GOT3 (cell line): ENCODE data around the gene MED25.

Experiments used
- DNase-seq: peaks from one replicate; lab custom pipeline; 2025; ENCODE audit warnings: mixed read lengths; lab: John Stamatoyannopoulos, UW

MED25 gene

GRCh38 chr19:49858088-49858985 is 40.2 kb downstream of the MED25 start:
- DNase-seq, result no peak

DNA sequence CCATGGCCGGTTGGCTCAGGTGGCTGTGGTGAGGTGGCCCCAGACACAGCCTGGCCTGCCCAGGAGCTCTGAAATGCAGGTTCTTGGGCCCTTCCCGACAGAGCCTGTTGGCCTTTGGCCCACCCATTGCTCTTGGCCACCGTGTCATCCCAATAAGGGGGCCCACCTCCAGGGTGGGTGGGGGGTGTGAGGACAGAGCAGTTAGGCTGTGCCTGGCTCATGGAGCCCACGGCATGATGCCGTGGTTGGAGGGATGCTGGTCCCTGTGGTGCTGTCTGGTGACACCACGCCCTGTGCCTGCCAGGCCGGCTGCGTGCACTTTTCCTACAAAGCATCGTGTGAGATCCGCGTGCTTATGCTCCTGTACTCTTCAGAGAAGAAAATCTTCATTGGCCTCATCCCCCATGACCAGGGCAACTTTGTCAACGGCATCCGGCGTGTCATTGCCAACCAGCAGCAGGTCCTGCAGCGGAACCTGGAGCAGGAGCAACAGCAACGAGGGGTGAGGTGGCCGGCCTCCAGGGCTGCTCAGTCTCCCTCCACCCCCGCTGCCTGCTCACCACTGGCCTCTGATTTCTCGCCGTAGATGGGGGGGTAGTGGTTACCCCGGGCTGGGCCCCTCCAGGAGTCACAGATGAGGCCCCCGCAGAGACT is 41.7 kb downstream of the MED25 start:
- DNase-seq, result no peak

GRCh38 chr19:49860336-49861102 is 42.4 kb downstream of the MED25 start:
- no peak for DNase-seq

GRCh38 chr19:49861107-49861506 is 43.0 kb downstream of the MED25 start:
- DNase-seq, result no peak

DNA sequence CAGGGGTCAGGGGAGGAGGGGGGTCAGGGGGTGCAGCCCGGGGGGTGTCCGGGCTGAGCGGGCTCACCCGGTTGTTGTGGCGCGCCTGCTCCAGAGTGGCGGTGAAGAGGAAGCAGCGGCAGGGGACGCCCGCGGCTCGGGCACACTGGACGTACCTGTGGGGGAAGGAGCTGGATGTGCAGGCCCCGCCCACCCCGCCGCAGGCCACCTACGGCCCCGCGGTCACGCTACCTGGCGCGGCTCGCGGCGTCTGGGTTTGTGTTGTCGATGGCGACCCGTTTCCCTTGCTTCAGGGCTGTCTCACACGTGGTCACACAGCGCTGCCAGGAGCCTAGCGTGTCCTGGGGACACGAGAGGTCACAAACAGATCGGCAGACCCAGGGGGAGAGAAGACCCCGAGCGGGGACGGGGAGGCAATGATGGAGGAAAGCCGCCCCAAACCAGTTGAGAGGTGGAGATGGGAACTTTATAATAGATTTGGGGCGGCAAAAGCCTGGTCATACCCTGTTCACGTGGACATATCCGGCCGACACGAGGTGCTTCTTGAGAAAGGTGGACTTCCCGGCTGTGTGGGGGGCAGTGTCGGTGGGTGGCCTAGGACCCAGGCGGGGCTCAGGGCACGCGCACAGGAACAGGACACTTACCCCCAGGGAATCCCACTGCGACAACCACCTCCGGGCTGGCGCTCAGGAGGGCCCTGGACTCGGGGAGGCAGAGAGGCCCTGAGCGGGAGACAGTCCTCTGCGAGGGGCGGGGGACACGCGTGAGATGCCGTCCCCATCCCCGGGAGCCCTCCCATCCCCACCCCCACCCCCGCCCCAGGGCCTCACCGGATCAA is 43.7 kb downstream of the MED25 start:
- no peak for DNase-seq

DNA sequence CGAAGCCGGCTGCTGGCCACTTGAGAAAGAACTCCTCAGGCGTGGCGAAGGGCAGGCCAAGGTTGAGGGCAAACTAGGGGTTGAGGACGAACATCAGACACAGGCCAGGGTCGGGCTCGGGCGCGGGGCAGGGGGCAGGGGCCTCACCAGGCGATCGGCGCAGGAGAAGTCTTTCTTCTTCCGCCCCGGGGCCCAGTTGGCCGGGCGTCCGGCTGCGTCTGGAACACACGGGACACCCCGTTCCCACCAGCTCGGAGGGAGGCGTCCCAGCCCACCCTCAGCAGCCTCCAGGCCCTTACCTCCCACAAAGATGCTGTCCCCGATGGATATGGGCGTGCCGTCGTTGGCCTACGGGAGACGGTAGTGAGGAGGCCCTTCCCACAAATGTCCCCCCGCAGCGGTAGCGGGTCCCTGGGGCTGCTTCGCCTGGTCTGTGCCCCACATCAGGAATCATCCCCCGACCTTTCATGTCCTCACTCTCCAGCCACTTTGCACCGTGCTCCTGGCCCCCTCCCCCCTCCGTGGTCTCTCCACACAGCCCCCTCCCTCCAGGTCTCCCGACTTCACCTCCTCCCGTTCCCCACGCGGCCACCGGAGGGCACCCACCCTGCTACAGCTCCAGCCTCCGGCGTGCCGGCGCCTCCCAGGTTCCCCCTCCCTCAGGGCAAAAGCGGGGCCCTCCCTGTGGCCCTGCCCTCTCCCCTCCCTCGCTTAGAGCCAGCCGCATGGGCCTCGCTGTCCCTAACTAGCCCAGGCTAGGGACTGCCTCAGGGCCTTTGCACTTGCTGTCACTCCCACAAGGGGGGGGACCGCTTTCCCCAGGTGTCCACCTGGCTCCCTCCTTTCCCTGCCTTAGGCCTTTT is 44.5 kb downstream of the MED25 start:
- DNase-seq, result no peak

- no peak for DNase-seq
Observed at GRCh38 chr19:49863254-49863934, 45.3 kb downstream of the MED25 start.

DNA sequence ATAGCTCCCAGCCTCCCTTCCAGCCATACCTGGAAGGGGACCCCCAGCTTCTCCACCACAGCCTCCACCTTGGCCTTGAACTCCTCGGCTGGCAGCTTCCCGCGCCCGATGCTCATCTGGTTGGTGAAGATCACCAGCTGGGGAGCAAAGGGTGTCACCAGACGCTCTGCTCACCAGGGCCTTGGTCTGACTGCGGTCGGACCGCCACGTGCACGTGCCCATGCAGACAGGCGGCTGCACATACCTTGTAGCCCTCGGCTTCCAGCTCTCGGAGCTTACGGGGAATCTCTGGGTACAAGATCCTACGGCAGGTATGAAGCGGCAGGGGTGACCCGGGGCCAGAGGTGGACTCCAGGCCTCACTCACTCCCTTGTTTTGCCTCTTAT is 45.8 kb downstream of the MED25 start:
- no peak for DNase-seq

GRCh38 chr19:49864890-49865289 is 46.8 kb downstream of the MED25 start:
- no peak for DNase-seq

GRCh38 chr19:49866933-49867782 is 49.1 kb downstream of the MED25 start, which contains the start of gene PNKP:
PNKP (minus strand) TSS chr19:49867576; CDS start chr19:49867204, 372 bp downstream.
- peak; percentile 79 for DNase-seq

DNA sequence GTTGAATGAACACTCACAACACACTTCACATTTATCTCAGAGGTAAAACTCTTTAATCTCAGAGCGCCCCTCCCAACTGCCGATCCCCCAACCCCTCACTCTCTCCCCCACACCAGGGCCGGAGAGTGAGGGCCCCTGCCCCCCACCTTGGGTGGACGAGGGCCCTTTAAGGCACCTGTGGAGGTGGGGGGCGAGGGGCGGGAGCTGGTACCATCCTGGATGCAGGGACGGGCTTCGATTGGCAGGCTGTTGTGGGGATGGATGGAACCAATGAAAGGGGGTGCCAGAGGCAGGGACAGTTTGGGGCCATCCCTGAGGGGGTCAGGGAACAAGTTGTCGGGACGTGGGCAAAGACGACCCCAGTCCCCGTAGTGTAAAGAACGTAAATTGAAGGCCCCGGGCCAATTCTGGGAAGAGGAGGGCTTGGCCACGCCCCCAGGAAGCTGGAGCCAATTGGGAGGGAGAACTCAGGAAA is 51.0 kb downstream of the MED25 start:
- DNase-seq, result no peak

DNA sequence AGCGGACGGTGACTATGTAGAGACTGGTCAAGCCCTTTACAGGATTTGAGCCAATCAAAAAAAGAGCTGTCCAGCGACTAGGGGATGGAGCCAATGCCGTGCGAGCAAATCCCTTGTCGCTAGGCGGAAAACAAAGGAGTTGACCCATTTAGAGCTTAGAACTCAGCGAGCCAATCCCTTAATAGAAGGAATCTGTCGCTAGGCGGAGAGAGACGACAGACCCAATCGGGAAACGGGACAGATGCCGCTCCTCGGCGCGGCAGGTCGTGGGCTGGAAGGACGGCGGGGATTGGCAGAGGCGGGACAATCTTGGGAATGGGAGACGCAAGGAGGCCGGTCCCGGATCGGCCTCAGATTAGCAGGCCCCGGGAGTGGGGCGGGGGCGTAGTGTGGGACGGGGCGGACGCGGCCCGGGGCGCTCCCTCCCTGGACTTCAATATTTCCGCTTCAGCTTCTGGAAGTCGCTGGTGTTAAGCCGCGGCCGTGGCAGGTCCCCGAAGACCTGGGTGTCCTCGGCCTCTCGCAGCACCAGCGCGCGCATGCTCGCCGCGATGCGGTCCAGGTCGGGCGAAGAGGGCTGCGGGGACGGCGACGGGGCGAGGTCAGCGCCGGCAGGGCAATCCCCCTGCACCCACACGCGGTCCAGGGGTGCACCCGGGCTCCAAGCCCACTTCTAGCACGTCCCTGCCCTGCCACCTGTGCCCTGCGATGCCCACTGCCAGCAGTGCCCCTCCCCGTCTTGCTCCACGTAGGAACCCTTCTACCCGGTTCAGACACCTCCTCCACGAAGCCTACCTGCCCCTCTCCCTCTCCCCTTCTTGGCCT is 51.6 kb downstream of the MED25 start:
- peak; percentile 95 for DNase-seq

DNA sequence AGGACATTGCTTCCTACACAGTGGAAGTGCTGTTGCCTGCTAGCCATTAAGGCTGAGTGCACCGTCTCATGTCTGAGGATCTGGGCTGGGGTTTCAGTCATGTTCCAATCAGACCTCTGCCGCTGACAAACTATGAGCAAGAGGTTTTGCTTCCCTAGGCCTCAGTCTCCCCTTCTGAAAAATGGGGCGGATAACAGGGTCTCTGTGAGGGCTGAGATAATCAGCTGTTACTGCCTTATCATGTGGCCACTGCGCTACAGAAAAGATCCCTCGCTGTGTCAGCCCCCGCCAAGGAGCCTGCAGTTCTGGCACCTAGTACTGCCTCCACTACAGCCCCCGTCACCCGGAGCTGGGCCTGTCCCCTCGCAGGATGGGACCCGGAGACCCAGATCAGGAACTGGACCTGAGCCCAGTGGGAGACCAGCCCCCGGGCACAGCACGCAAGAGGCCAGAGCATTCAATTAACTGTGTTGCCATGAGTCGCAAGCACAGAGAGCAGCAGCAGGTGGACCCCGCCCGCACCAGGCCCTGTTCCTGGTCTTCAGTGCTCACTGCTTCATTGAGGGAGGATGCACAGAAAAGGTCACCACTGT is 52.3 kb downstream of the MED25 start:
- no peak for DNase-seq

DNA sequence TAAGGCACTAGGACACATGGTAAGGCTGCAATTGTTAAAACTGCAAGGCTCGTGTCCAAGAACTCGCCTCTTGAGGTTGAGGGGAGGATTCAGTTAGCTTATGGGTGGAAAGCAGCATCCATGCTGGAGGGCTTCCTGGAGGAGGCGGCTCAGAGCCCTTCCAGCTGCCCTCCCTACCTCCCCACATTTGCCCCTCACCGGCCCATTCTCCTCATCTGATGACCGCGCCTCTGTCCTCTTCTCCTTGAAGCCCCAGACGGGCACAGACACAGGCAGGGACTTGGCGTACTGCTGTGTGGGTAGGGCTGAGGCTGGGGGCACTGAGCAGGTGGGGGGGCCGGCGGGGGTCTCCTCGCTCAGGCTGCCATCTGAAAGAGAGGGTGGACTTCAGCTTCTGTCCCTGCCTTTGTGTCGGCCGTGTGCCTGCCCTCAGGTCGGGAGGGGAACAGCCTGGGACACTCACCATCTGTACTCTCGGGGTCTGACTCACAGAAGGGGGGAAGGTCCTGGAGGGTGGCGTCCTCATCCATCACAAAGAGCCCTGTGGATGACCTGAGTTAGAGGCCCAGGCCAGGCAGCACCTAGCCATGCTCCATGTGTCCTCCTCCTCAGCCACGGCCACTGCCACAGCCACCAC is 53.4 kb downstream of the MED25 start:
- DNase-seq, result no peak

DNA sequence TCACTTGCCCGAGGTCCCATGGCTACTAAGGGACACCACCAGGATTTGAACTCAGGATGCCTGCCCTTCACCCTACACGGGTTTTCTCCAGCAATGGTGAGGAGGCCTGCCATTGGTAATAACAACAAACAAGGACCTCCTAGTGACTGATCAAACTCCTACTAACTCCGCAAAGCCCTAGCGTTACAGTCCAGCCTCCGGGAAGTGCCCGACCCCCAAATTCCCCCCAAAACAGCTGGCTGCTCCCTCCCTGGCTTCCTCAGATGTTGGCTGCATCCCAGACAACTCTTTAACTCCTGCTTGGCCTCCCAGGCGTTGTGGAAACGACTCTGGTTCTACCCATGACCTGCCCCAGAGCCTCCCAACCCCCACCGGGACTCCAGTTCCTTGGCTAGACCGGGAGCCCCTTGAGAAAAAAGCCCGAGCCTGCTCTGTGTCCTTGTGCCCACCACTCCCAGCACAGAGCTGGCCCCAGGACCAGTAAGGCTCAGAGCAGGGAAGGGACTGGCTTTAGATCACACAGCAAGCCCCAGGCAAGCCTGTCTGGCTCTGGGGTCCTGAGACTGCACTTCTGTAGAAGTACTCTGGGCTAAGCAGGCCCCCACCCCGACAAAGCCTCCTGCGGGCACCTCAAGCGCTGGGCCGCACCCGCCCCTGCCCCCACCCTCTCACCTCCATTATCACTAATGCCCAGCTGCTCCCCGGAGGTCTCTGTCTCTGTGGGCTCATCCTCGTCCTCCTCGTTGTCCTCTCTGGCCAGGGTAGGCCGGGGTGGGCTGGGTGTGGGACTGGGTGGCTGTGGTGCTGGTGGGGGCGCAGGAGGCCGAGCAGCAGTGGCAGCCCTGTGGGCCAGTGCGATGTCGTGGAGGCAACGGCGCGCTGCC is 54.4 kb downstream of the MED25 start:
- no peak for DNase-seq

DNA sequence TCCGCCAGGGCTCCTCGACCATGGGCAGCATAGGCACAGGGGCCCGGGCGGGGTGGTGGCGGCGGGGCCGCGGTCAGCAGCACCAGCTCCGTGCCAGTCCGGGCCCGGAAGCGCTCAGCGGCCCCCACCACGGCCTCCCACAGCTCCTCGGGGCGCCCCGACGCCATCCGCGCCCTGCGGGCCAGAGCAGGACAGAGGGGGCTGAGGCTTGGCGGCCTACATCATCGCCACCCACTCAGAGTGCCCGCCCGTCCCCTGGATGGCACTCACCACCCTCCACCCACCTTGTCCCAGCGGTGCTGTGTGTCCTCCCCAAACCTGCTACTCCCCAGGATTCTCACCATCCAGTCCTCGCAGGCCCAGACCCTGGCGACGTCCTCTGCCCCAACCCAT is 55.0 kb downstream of the MED25 start:
- DNase-seq, result no peak
